ENCODE results near the gene EXOSC3.
"Not testable (repeated sequence)": the region's sequence is repeated elsewhere in the genome, so short reads cannot be mapped to it uniquely, and the experiment has no call there.

Gene EXOSC3

GRCh38 chr9:37775216-37775919 lies 9.5 kb downstream of the EXOSC3 start:
- no peak for DNase-seq (ENCODE audit: low spot score)

- DNase-seq (ENCODE audit: low spot score): no peak
Observed at GRCh38 chr9:37769995-37770394, 14.9 kb downstream of the EXOSC3 start.

- no peak for DNase-seq (ENCODE audit: low spot score)
Observed at GRCh38 chr9:37769306-37769705, 15.6 kb downstream of the EXOSC3 start.

GRCh38 chr9:37765263-37765662 lies 19.6 kb downstream of the EXOSC3 start:
- DNase-seq (ENCODE audit: low spot score): not testable (repeated sequence)

- no peak for DNase-seq (ENCODE audit: low spot score)
Observed at GRCh38 chr9:37761511-37761910, 23.4 kb downstream of the EXOSC3 start.

GRCh38 chr9:37760416-37761161 lies 24.3 kb downstream of the EXOSC3 start:
- DNase-seq (ENCODE audit: low spot score): no peak

GRCh38 chr9:37758747-37759146 lies 26.1 kb downstream of the EXOSC3 start:
- DNase-seq (ENCODE audit: low spot score): no peak

GRCh38 chr9:37753489-37754190 lies 31.2 kb downstream of the EXOSC3 start, which contains the start of gene TRMT10B:
TSS of gene TRMT10B (plus strand) at chr9:37753805. CDS start at chr9:37761932, 8,127 bp downstream.
- DNase-seq (ENCODE audit: low spot score): peak; percentile 89

GRCh38 chr9:37752642-37753488 lies 32.0 kb downstream of the EXOSC3 start:
- no peak for DNase-seq (ENCODE audit: low spot score)

GRCh38 chr9:37752112-37752511 lies 32.8 kb downstream of the EXOSC3 start:
- DNase-seq (ENCODE audit: low spot score): not testable (repeated sequence)

GRCh38 chr9:37751704-37752103 lies 33.2 kb downstream of the EXOSC3 start:
- not testable (repeated sequence) for DNase-seq (ENCODE audit: low spot score)

GRCh38 chr9:37751186-37751585 lies 33.7 kb downstream of the EXOSC3 start:
- no peak for DNase-seq (ENCODE audit: low spot score)

GRCh38 chr9:37749129-37749528 lies 35.7 kb downstream of the EXOSC3 start:
- no peak for DNase-seq (ENCODE audit: low spot score)

- peak; percentile 93 for DNase-seq (ENCODE audit: low spot score)
Observed at GRCh38 chr9:37747271-37747753, 37.6 kb downstream of the EXOSC3 start.

- peak; percentile 40 for DNase-seq (ENCODE audit: low spot score)
Observed at GRCh38 chr9:37746448-37747270, 38.2 kb downstream of the EXOSC3 start.

GRCh38 chr9:37745970-37746369 lies 38.9 kb downstream of the EXOSC3 start:
- no peak for DNase-seq (ENCODE audit: low spot score)

GRCh38 chr9:37740631-37741328 lies 44.1 kb downstream of the EXOSC3 start:
- no peak for DNase-seq (ENCODE audit: low spot score)

- DNase-seq (ENCODE audit: low spot score): no peak
Observed at GRCh38 chr9:37740128-37740527, 44.7 kb downstream of the EXOSC3 start.

GRCh38 chr9:37739222-37739621 lies 45.6 kb downstream of the EXOSC3 start:
- DNase-seq (ENCODE audit: low spot score): no peak

- no peak for DNase-seq (ENCODE audit: low spot score)
Observed at GRCh38 chr9:37732952-37733351, 51.9 kb downstream of the EXOSC3 start.
